ENCODE data around the gene WDFY2.
"Not testable (repeated sequence)": the region's sequence is repeated elsewhere in the genome, so short reads cannot be mapped to it uniquely, and the experiment has no call there.

Gene WDFY2

DNA sequence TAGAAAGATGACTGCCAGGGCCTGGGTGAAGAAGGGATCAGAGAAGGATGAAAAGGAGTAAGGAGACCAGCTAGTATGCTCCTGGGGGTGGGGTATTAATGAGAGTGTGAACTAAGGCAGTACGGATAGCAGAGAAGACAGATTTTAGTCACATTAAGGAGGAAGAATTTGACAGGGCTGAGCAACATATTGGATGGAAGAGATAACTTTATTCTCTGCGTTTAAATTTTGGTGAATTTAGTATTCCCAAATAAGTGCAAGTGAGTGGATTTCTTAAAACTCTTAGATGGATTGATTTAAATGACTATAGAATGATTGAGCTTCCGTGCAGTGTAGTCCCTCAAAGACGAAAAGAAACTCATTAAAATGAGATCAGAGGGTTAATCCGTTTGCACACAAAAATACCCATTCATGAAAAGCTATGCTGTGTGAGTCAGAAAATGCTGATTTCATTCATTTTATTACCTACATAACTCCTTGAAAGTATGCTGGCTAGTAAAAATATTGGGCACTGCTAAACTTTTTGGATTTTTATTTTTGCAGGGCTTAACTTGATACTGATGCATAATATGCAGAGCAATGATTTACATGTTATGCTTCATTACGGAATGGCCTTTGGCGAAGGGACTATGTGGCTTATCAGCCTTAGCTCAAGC lies 54.1 kb downstream of the WDFY2 start:
- Histone ChIP-seq H3K27me3 (ENCODE audit: control insufficient read depth in 3 of 3, insufficient read depth in 3 of 3, low read depth in 1 of 3, low read length in 3 of 3) (no peaks in the 10 kb centered on the region), H3K79me1 (ENCODE audit: low read depth, low read length) (no peaks in the 10 kb centered on the region), H3K9ac (ENCODE audit: low read depth, low read length, poor library complexity) (no peak overlapping the region), H3K18ac (ENCODE audit: low read length) (no peak overlapping the region), H3K36me3 (replicated peaks in 1 of 2; ENCODE audit: control insufficient read depth in 2 of 2, insufficient read depth in 2 of 2, low read length in 2 of 2) (no peaks in the 10 kb centered on the region), H2AK5ac (ENCODE audit: low read depth, low read length) (no peak overlapping the region), H3K4me1 (ENCODE audit: control insufficient read depth in 2 of 2, insufficient read depth in 1 of 2, low read depth in 1 of 2, low read length in 2 of 2) (peaks cover 17 to 27% of the 10 kb centered on the region in 2 donors), H3K4ac (ENCODE audit: low read length) (no peak overlapping the region), H3K9me3 (replicated peaks in 1 of 2; ENCODE audit: control insufficient read depth in 2 of 2, insufficient read depth in 1 of 2, low read depth in 1 of 2, low read length in 2 of 2) (no peaks in the 10 kb centered on the region), H4K91ac (ENCODE audit: low read depth, low read length, poor library complexity) (no peak overlapping the region), H2BK15ac (ENCODE audit: low read length) (no peak overlapping the region), H2AFZ (ENCODE audit: low read length) (peak overlapping the region; percentile 16), H3K27ac (replicated peaks; ENCODE audit: low read length) (peak overlapping the region; percentile 81), H3K4me3 (ENCODE audit: low read length in 2 of 2) (peak overlapping the region in 1 of 2 donors; percentile 8), H2BK5ac (ENCODE audit: low read length) (no peak overlapping the region), H2BK12ac (ENCODE audit: low read length) (no peak overlapping the region), H3K23ac (ENCODE audit: low read depth, low read length, poor library complexity) (no peak overlapping the region), H3K14ac (ENCODE audit: low read length) (no peak overlapping the region), H3K4me2 (ENCODE audit: insufficient read depth, low read length, poor library complexity, severe bottlenecking) (no peak overlapping the region), H4K8ac (ENCODE audit: low read depth, low read length) (no peak overlapping the region), H2BK120ac (ENCODE audit: low read depth, low read length) (no peak overlapping the region)
- DNase-seq (ENCODE audit: low spot score), result peak; percentile 47
- no CpG with 5 or more reads among the region's 7 CpGs for WGBS, 2 donors (ENCODE audit: extremely low coverage in 2 of 2, insufficient read length in 2 of 2, insufficient replicate concordance in 1 of 2)

DNA sequence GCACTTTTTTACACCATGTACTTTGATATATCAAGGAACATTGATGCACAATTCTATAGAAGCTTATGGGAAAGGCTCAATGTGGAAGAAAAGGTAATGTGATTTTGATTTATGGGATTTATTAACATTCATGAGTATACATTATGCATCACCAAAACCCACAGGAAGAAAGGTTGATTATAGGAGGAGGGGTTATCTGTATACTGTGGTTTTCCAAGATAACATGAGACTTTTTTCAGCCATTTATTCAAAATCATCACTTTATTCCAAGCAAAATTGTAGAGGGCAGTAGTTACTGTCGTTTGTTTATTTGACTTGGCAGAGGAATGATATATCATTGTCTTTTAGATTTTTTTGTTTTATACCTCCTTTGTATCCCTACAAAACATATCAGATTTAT lies 54.9 kb downstream of the WDFY2 start:
- Histone ChIP-seq H3K4me2 (ENCODE audit: insufficient read depth, low read length, poor library complexity, severe bottlenecking) (no peak overlapping the region), H2AFZ (ENCODE audit: low read length) (no peak overlapping the region), H2BK120ac (ENCODE audit: low read depth, low read length) (no peak overlapping the region), H3K4me1 (ENCODE audit: control insufficient read depth in 2 of 2, insufficient read depth in 1 of 2, low read depth in 1 of 2, low read length in 2 of 2) (peaks cover 17 to 33% of the 10 kb centered on the region in 2 donors), H3K23ac (ENCODE audit: low read depth, low read length, poor library complexity) (no peak overlapping the region), H3K4me3 (ENCODE audit: low read length in 2 of 2) (no peak overlapping the region), H2BK12ac (ENCODE audit: low read length) (no peak overlapping the region), H3K27ac (replicated peaks; ENCODE audit: low read length) (no peak overlapping the region), H3K27me3 (ENCODE audit: control insufficient read depth in 3 of 3, insufficient read depth in 3 of 3, low read depth in 1 of 3, low read length in 3 of 3) (no peaks in the 10 kb centered on the region), H3K79me1 (ENCODE audit: low read depth, low read length) (no peaks in the 10 kb centered on the region), H3K4ac (ENCODE audit: low read length) (no peak overlapping the region), H2AK5ac (ENCODE audit: low read depth, low read length) (no peak overlapping the region), H3K36me3 (replicated peaks in 1 of 2; ENCODE audit: control insufficient read depth in 2 of 2, insufficient read depth in 2 of 2, low read length in 2 of 2) (no peaks in the 10 kb centered on the region), H3K18ac (ENCODE audit: low read length) (no peak overlapping the region), H2BK15ac (ENCODE audit: low read length) (no peak overlapping the region), H4K91ac (ENCODE audit: low read depth, low read length, poor library complexity) (no peak overlapping the region), H3K14ac (ENCODE audit: low read length) (no peak overlapping the region), H3K9me3 (replicated peaks in 1 of 2; ENCODE audit: control insufficient read depth in 2 of 2, insufficient read depth in 1 of 2, low read depth in 1 of 2, low read length in 2 of 2) (no peaks in the 10 kb centered on the region), H3K9ac (ENCODE audit: low read depth, low read length, poor library complexity) (no peak overlapping the region), H4K8ac (ENCODE audit: low read depth, low read length) (no peak overlapping the region), H2BK5ac (ENCODE audit: low read length) (no peak overlapping the region)
- no CpG with 5 or more reads among the region's 1 CpG for WGBS, 2 donors (ENCODE audit: extremely low coverage in 2 of 2, insufficient read length in 2 of 2, insufficient replicate concordance in 1 of 2)
- DNase-seq (ENCODE audit: low spot score), result no peak

DNA sequence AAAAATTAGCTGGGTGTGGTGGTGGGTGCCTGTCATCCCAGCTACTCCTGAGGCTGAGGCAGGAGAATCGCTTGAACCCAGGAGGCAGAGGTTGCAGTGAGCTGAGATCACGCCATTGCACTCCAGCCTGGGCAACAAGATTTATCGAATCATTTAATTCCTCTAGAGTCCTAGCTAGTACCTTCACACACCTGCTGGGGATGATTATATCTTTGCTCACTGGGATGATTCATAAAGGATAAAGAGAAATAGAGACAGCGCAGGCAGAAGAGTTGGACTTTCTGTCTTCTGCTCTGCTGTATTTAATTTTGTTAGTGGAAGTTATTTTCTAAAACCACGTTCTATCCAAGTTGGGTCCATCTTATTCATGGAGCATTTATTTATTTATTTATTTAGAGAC lies 56.4 kb downstream of the WDFY2 start:
- H3K23ac ChIP-seq (ENCODE audit: low read depth, low read length, poor library complexity); H3K4ac ChIP-seq (ENCODE audit: low read length); H4K91ac ChIP-seq (ENCODE audit: low read depth, low read length, poor library complexity); H2AK5ac ChIP-seq (ENCODE audit: low read depth, low read length); H3K4me2 ChIP-seq (ENCODE audit: insufficient read depth, low read length, poor library complexity, severe bottlenecking); H2BK12ac ChIP-seq (ENCODE audit: low read length); H4K8ac ChIP-seq (ENCODE audit: low read depth, low read length); H3K14ac ChIP-seq (ENCODE audit: low read length); H2BK5ac ChIP-seq (ENCODE audit: low read length); H3K9ac ChIP-seq (ENCODE audit: low read depth, low read length, poor library complexity); H2BK120ac ChIP-seq (ENCODE audit: low read depth, low read length); H2AFZ ChIP-seq (ENCODE audit: low read length); H3K4me3 ChIP-seq (ENCODE audit: low read length in 2 of 2); H3K79me1 ChIP-seq (ENCODE audit: low read depth, low read length); H2BK15ac ChIP-seq (ENCODE audit: low read length); H3K18ac ChIP-seq (ENCODE audit: low read length); H3K27ac ChIP-seq (replicated peaks; ENCODE audit: low read length); DNase-seq (ENCODE audit: low spot score); H3K36me3 ChIP-seq (replicated peaks in 1 of 2; ENCODE audit: control insufficient read depth in 2 of 2, insufficient read depth in 2 of 2, low read length in 2 of 2); H3K9me3 ChIP-seq (replicated peaks in 1 of 2; ENCODE audit: control insufficient read depth in 2 of 2, insufficient read depth in 1 of 2, low read depth in 1 of 2, low read length in 2 of 2); H3K27me3 ChIP-seq (ENCODE audit: control insufficient read depth in 3 of 3, insufficient read depth in 3 of 3, low read depth in 1 of 3, low read length in 3 of 3): not testable (repeated sequence)
- WGBS, 2 donors (ENCODE audit: extremely low coverage in 2 of 2, insufficient read length in 2 of 2, insufficient replicate concordance in 1 of 2), result no CpG with 5 or more reads among the region's 5 CpGs
- H3K4me1 ChIP-seq (ENCODE audit: control insufficient read depth in 2 of 2, insufficient read depth in 1 of 2, low read depth in 1 of 2, low read length in 2 of 2), result peaks cover 19 to 48% of the 10 kb centered on the region in 2 donors

DNA sequence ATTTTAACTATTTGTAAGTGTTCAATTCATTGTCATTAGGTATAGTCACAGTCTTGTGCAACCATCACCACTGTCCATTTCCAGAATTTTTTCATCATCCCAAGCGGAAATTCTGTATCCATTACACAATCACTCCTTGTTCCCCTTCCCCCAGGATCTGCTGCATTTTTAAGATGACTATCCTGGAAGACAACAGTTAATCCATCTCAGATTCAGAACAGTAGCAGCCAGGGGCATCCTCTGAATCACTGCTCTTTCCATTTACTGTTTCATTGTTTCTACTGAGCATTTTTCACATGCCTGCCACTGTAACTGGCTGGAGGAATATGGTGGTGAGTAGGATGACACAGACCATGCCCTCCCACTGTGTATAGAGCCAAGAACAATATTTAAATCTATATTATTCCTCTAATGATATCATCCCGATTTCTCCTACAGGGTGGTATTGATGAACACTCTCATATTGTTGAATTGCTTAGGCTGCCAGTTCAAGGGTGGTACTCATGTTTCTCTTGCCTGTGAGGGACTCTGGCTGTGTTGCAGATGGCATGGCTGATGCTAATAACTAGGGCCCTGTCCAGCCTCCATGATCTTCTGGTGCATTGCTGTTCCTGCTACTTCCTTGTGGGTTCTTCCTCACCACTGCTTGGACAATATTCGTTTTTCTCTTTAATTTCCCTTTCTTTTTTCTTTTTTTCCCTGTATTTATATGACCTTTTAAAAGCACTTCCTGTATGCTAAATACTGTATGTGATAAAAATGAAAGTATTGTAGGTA lies 59.0 kb downstream of the WDFY2 start:
- Histone ChIP-seq H3K14ac (ENCODE audit: low read length) (no peak overlapping the region), H3K27ac (replicated peaks; ENCODE audit: low read length) (no peak overlapping the region), H2BK5ac (ENCODE audit: low read length) (no peak overlapping the region), H3K9ac (ENCODE audit: low read depth, low read length, poor library complexity) (no peak overlapping the region), H4K91ac (ENCODE audit: low read depth, low read length, poor library complexity) (no peak overlapping the region), H3K9me3 (replicated peaks in 1 of 2; ENCODE audit: control insufficient read depth in 2 of 2, insufficient read depth in 1 of 2, low read depth in 1 of 2, low read length in 2 of 2) (no peaks in the 10 kb centered on the region), H3K4me1 (ENCODE audit: control insufficient read depth in 2 of 2, insufficient read depth in 1 of 2, low read depth in 1 of 2, low read length in 2 of 2) (peaks cover 18 to 41% of the 10 kb centered on the region in 2 donors), H2BK120ac (ENCODE audit: low read depth, low read length) (no peak overlapping the region), H3K18ac (ENCODE audit: low read length) (no peak overlapping the region), H2AFZ (ENCODE audit: low read length) (no peak overlapping the region), H2BK15ac (ENCODE audit: low read length) (no peak overlapping the region), H3K4me2 (ENCODE audit: insufficient read depth, low read length, poor library complexity, severe bottlenecking) (no peak overlapping the region), H2BK12ac (ENCODE audit: low read length) (no peak overlapping the region), H3K79me1 (ENCODE audit: low read depth, low read length) (no peaks in the 10 kb centered on the region), H4K8ac (ENCODE audit: low read depth, low read length) (no peak overlapping the region), H3K36me3 (replicated peaks in 1 of 2; ENCODE audit: control insufficient read depth in 2 of 2, insufficient read depth in 2 of 2, low read length in 2 of 2) (no peaks in the 10 kb centered on the region), H3K27me3 (ENCODE audit: control insufficient read depth in 3 of 3, insufficient read depth in 3 of 3, low read depth in 1 of 3, low read length in 3 of 3) (no peaks in the 10 kb centered on the region), H3K4me3 (ENCODE audit: low read length in 2 of 2) (no peak overlapping the region), H3K23ac (ENCODE audit: low read depth, low read length, poor library complexity) (no peak overlapping the region), H2AK5ac (ENCODE audit: low read depth, low read length) (no peak overlapping the region), H3K4ac (ENCODE audit: low read length) (no peak overlapping the region)
- WGBS, 2 donors (ENCODE audit: extremely low coverage in 2 of 2, insufficient read length in 2 of 2, insufficient replicate concordance in 1 of 2), result no CpG with 5 or more reads among the region's 3 CpGs
- DNase-seq (ENCODE audit: low spot score), result no peak
